GM12875 (cell line): ENCODE results near the gene DTHD1.

Experiments
- H3K4me3 ChIP-seq: one replicate; pipeline ENCODE4 v1.5.1; 2011; ENCODE audit warnings: low read depth, low read length, control low read depth
- CTCF ChIP-seq: IDR thresholded peaks from 2 replicates; pipeline ENCODE4 v1.5.1; 2011; ENCODE audit warnings: low read depth, mild to moderate bottlenecking, control low read depth, inconsistent platforms, low read length, moderate library complexity, borderline replicate concordance; ENCODE audit not compliant: insufficient read depth

Gene DTHD1

GRCh38 chr4:36281384-36282106, at the start of gene DTHD1:
TSS of gene DTHD1 (plus strand) at chr4:36281616. CDS start at chr4:36281759, 143 bp downstream.
- H3K4me3 ChIP-seq, result no peak within 1 kb of the TSS
- no peak for TF ChIP-seq CTCF

- no peak for TF ChIP-seq CTCF
- no peak overlapping the region for H3K4me3 ChIP-seq
Observed at GRCh38 chr4:36233567-36234266, 47.7 kb upstream of the DTHD1 start.

GRCh38 chr4:36235306-36235705, 46.1 kb upstream of the DTHD1 start:
- TF ChIP-seq CTCF, result no peak
- no peak overlapping the region for H3K4me3 ChIP-seq

GRCh38 chr4:36236159-36236558, 45.3 kb upstream of the DTHD1 start:
- H3K4me3 ChIP-seq, result no peak overlapping the region
- no peak for TF ChIP-seq CTCF

GRCh38 chr4:36237366-36238313, 43.8 kb upstream of the DTHD1 start:
- TF ChIP-seq CTCF, result no peak
- no peak overlapping the region for H3K4me3 ChIP-seq

- H3K4me3 ChIP-seq, result peak overlapping the region; percentile 96
- TF ChIP-seq CTCF, result no peak
Observed at GRCh38 chr4:36241771-36242170, 39.6 kb upstream of the DTHD1 start.
